Neutrophil (primary cell): ENCODE results near the gene MTERF4.

Experiments
- H3K27ac ChIP-seq: fragments of 200-600 bp; sonication (generic); 2 replicates; pipeline ENCODE4 v1.5.1; 2016; ENCODE audit warnings: mild to moderate bottlenecking, moderate library complexity
- H3K27me3 ChIP-seq: fragments of 200-600 bp; sonication (generic); 2 replicates; pipeline ENCODE4 v1.6.0; 2016; ENCODE audit warnings: mild to moderate bottlenecking
- H3K36me3 ChIP-seq: fragments of 200-600 bp; sonication (generic); 2 replicates; pipeline ENCODE4 v1.5.1; 2017
- H3K4me1 ChIP-seq, 2 experiments: fragments of 200-600 bp in 1 of 2; sonication (generic) in 1 of 2; 1 replicate in 1 of 2; 2 replicates in 1 of 2; pipeline versions ENCODE4 v1.5.1 to v1.6.1; 2013 to 2016; ENCODE audit warnings: low read depth in 1 of 2, low read length in 1 of 2, mild to moderate bottlenecking in 1 of 2, moderate library complexity in 1 of 2; ENCODE audit not compliant: control insufficient read depth in 1 of 2, insufficient read depth in 1 of 2
- H3K4me3 ChIP-seq, 2 experiments: fragments of 200-600 bp in 1 of 2; sonication (generic) in 1 of 2; 1 replicate in 1 of 2; 2 replicates in 1 of 2; pipeline ENCODE4 v1.5.1; 2013 to 2016; ENCODE audit warnings: low read depth in 1 of 2, low read length in 1 of 2, mild to moderate bottlenecking in 1 of 2, moderate library complexity in 1 of 2
- H3K9me3 ChIP-seq: fragments of 200-600 bp; sonication (generic); 2 replicates; pipeline ENCODE4 v1.5.1; 2016
- CTCF ChIP-seq: fragments of 200-600 bp; sonication (generic); IDR thresholded peaks from 2 replicates; pipeline ENCODE4 v1.5.1; 2016; ENCODE audit warnings: antibody characterized with exemption

The MTERF4 gene

GRCh38 chr2:241142063-241142462 is 40.0 kb upstream of the MTERF4 start:
- peaks cover 4% of the 10 kb centered on the region for H3K36me3 ChIP-seq
- no peak for TF ChIP-seq CTCF
- H3K4me3 ChIP-seq, result no peak overlapping the region
- no peaks in the 10 kb centered on the region for H3K27me3 ChIP-seq
- H3K4me1 ChIP-seq, result no peaks in the 10 kb centered on the region
- H3K9me3 ChIP-seq, result no peaks in the 10 kb centered on the region
- no peak overlapping the region for H3K27ac ChIP-seq

DNA sequence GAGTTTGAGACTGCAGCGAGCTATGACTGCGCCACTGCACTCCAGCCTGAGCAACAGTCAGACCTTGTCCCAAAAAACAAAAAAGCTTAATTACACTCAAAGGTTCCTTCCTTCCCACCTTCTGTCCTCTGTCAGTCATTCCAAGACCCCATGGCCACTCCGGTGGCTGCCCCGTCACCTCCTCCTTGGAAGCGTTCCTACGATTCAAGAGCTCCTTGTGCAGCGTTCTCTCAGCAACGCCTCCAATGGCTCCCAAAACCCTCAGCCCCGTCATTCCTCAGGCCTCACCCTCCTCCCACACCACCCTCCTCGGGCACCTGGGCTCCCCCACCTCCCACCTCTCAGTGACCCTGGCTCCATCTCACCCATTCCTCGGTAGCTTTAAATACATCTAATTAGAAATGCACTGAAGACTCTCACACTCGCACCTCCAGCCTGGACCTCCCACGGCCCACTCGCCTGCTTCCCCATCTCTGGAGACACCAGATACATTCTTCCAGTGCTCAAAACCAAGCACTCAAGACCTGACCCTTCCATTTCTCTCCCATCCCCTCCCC is 39.2 kb upstream of the MTERF4 start:
- Histone ChIP-seq H3K4me3 (no peak overlapping the region), H3K27me3 (no peaks in the 10 kb centered on the region), H3K9me3 (no peaks in the 10 kb centered on the region), H3K27ac (no peak overlapping the region), H3K36me3 (peaks cover 11% of the 10 kb centered on the region), H3K4me1 (no peaks in the 10 kb centered on the region)
- TF ChIP-seq CTCF, result no peak

GRCh38 chr2:241140445-241140840 is 38.4 kb upstream of the MTERF4 start:
- H3K27me3 ChIP-seq, result no peaks in the 10 kb centered on the region
- H3K9me3 ChIP-seq, result no peaks in the 10 kb centered on the region
- peaks cover 17% of the 10 kb centered on the region for H3K36me3 ChIP-seq
- no peak for TF ChIP-seq CTCF
- H3K27ac ChIP-seq, result no peak overlapping the region
- H3K4me3 ChIP-seq, result no peak overlapping the region
- H3K4me1 ChIP-seq, result no peaks in the 10 kb centered on the region

DNA sequence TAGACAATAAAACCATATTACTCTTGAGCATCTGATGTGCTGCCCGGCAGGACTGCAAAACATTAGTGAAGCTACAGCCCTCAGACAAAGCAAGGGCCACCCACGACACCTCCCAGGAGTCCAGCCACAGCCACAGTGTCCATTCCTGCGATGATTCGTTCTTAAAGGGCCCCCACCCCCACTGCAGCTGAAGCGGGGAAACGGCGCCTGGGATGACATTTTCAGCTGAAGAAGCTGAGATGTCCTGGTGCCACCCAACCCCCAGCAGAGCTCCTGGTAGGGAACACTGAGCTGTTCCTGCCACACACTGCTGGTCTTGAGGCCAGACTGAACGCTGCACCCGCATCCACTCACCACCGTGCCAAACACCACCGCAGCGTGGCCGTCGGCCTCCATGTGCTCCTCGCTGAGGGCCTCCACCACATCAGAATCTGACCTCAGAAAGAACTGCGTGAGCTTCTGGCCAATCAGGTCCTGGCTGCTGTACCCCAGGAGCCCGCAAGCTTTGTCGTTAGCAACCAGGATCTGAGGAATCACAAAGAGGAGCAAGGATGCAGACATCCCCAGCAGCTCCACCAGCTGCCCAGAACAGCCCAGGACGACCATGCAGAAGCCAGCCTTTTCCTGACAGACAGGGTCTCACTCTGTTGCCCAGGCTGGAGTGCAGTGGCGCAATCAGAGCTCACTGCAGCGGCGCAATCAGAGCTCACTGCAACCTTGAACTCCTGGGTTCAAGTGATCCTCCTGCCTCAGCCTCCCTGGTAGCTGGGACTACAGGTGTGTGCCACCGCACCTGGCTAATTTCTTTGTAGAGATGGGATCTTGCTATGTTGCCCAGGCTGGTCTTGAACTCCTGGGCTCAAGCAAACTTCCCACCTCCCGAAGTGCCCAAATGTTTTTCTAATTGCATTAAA is 37.7 kb upstream of the MTERF4 start:
- no peak overlapping the region for H3K27ac ChIP-seq
- H3K27me3 ChIP-seq, result no peaks in the 10 kb centered on the region
- TF ChIP-seq CTCF, result no peak

GRCh38 chr2:241138471-241138870 is 36.4 kb upstream of the MTERF4 start:
- Histone ChIP-seq H3K27ac (no peak overlapping the region), H3K27me3 (no peaks in the 10 kb centered on the region), H3K36me3 (peaks cover 17% of the 10 kb centered on the region), H3K9me3 (no peaks in the 10 kb centered on the region), H3K4me1 (no peaks in the 10 kb centered on the region), H3K4me3 (no peak overlapping the region)
- TF ChIP-seq CTCF, result no peak

More for the DNA sequence above, 37.7 kb upstream of the MTERF4 start:
- Histone ChIP-seq H3K36me3 (peaks cover 17% of the 10 kb centered on the region), H3K9me3 (no peaks in the 10 kb centered on the region), H3K4me1 (no peaks in the 10 kb centered on the region), H3K4me3 (no peak overlapping the region)
